Body of pancreas (tissue), 4 donors: Measurements from ENCODE around the gene ERC2. TPM values are rescaled to one million over a fixed set of nuclear protein-coding genes. Genes with fewer than 3 reads are reported as not detected.

Experiments
- ATAC-seq: fragments of 150-250 bp; one replicate; pipeline ENCODE4 v1.9.1; 2016
- DNase-seq, 4 donors: peaks; one replicate each; pipeline ENCODE4 v3.0.0-alpha.2; 2019
- H3K27ac ChIP-seq, 4 donors: fragments of 200-600 bp; sonication (generic); 1 replicate in 3 of 4; 2 replicates in 1 of 4; pipeline versions ENCODE4 v1.5.1 to v1.6.1; 2016 to 2019; ENCODE audit warnings: mild to moderate bottlenecking in 1 of 4, mixed read lengths in 1 of 4, moderate library complexity in 1 of 4
- H3K27me3 ChIP-seq, 2 donors: fragments of 200-600 bp; sonication (generic); one replicate each; pipeline ENCODE4 v1.6.0; 2016; ENCODE audit warnings: mild to moderate bottlenecking in 1 of 2
- H3K36me3 ChIP-seq, 2 donors: fragments of 200-600 bp; sonication (generic); replicated peaks in 1 of 2; 2 replicates each; pipeline ENCODE4 v1.5.1; 2016; ENCODE audit warnings: low read depth in 2 of 2; ENCODE audit not compliant: insufficient read depth in 1 of 2
- H3K4me1 ChIP-seq: fragments of 200-600 bp; sonication (generic); one replicate; pipeline ENCODE4 v1.6.0; 2016
- H3K4me3 ChIP-seq, 2 donors: fragments of 200-600 bp; sonication (generic); 1 replicate in 1 of 2; 2 replicates in 1 of 2; pipeline ENCODE4 v1.5.1; 2016 to 2019
- H3K9me3 ChIP-seq, 3 donors: fragments of 200-600 bp; sonication (generic); 1 replicate in 2 of 3; 2 replicates in 1 of 3; pipeline ENCODE4 v1.5.1; 2016
- POLR2A ChIP-seq, 3 donors: fragments of 450-650 bp; IDR thresholded peaks; one replicate each; pipeline ENCODE4 v1.6.1; 2016; ENCODE audit warnings: antibody characterized with exemption in 3 of 3, mild to moderate bottlenecking in 2 of 3
- WGBS, 2 donors: methylation state at CpG; one replicate each; pipeline ENCODE4 v1.1.5; 2017; 5-methylcytosine and 5-hydroxymethylcytosine counted together
- intact Hi-C: fragments of 100-400 bp; cut with DNase I; formaldehyde crosslinking; loops from one replicate; pipeline ENCODE4 v1.15.1; 2023
- total RNA-seq, 2 donors: library from RNA; depleted of rRNA; stranded (reverse); fragments of >200 nt; gene quantifications; one replicate each; pipeline ENCODE4 v1.1.0, GENCODE V29; 2016
- TF ChIP-seq, protein P1 (sequence below), 7 experiments: fragments of 450-650 bp in 4 of 7; fragments of 200-600 bp in 3 of 7; sonication (generic) in 3 of 7; IDR thresholded peaks; one replicate each; pipeline ENCODE4 v1.5.1; 2016 to 2019; ENCODE audit warnings: antibody characterized with exemption in 7 of 7

Gene ERC2
- total RNA-seq, 2 donors from 2014 or later, result 4.0 to 4.7 TPM

- ATAC-seq (no peak), DNase-seq (no peak)
- no peaks in the 10 kb centered on the region for H3K9me3 ChIP-seq
- H3K4me3 ChIP-seq, result no peak overlapping the region
- 87 to 88% methylated on average over 4 of the region's 4 CpGs for WGBS, 2 donors
- no peaks in the 10 kb centered on the region for H3K27me3 ChIP-seq
- H3K36me3 ChIP-seq, result no peaks in the 10 kb centered on the region
- H3K4me1 ChIP-seq, result no peaks in the 10 kb centered on the region
- intact Hi-C loops, result no loop called here
- no peak overlapping the region for H3K27ac ChIP-seq
- TF ChIP-seq, protein P1, sequence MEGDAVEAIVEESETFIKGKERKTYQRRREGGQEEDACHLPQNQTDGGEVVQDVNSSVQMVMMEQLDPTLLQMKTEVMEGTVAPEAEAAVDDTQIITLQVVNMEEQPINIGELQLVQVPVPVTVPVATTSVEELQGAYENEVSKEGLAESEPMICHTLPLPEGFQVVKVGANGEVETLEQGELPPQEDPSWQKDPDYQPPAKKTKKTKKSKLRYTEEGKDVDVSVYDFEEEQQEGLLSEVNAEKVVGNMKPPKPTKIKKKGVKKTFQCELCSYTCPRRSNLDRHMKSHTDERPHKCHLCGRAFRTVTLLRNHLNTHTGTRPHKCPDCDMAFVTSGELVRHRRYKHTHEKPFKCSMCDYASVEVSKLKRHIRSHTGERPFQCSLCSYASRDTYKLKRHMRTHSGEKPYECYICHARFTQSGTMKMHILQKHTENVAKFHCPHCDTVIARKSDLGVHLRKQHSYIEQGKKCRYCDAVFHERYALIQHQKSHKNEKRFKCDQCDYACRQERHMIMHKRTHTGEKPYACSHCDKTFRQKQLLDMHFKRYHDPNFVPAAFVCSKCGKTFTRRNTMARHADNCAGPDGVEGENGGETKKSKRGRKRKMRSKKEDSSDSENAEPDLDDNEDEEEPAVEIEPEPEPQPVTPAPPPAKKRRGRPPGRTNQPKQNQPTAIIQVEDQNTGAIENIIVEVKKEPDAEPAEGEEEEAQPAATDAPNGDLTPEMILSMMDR (IDR thresholded peaks at IDR 0.05), result no peak
- TF ChIP-seq POLR2A (IDR thresholded peaks at IDR 0.05), result no peak
Measured at GRCh38 chr3:55780913-55781312, 687.4 kb downstream of the ERC2 start.

DNA sequence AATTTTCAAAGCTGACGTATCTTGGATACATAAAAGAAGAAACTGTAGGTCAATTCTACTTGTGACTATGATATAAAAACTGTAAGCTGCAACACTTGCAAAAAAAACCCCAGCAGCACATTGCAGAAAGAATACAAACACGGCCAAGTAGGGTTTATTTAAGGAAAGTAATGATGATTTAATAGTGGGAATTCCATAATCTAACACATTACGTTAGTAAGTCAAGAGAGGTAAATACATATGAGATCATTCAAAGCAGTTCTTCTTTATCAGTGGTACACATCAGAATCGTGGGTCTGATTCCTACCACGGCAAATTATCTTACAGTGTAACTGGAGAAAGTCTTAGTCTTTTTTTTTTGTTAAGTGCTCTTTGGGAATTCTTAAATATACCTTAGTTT lies 688.7 kb downstream of the ERC2 start:
- H3K4me1 ChIP-seq, result no peaks in the 10 kb centered on the region
- H3K9me3 ChIP-seq, result no peaks in the 10 kb centered on the region
- H3K36me3 ChIP-seq, result no peaks in the 10 kb centered on the region
- 23 to 34% methylated on average over 5 of the region's 5 CpGs for WGBS, 2 donors
- H3K27me3 ChIP-seq, result no peaks in the 10 kb centered on the region
- DNase-seq (no peak), ATAC-seq (no peak)
- intact Hi-C loops, result no loop called here
- H3K27ac ChIP-seq, result no peak overlapping the region
- H3K4me3 ChIP-seq, result no peak overlapping the region
- TF ChIP-seq, protein P1 (IDR thresholded peaks at IDR 0.05), result no peak
- no peak for TF ChIP-seq POLR2A (IDR thresholded peaks at IDR 0.05)

GRCh38 chr3:55775366-55776154 lies 692.7 kb downstream of the ERC2 start:
- ATAC-seq, result no peak
- intact Hi-C loops, result no loop called here
- H3K36me3 ChIP-seq, result no peaks in the 10 kb centered on the region

DNA sequence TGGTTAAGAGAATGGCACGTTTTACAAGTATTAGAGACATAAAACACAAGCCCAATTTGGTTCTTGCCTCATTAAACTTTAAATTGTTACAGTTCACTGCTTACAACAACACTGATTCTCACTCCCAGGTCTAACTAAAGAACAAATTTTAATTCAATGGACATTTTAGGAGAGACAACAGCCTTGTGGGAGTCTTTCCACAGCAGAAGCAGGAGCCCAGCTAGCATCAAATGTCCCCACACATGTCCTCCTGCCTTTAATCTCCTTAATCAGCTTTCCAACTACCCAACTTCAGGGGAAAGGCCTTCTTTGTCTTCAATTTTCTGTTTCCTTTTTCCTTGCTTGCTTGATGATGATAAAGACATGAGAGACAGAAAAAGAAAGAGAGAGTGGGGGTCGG lies 693.4 kb downstream of the ERC2 start:
- WGBS, 2 donors, result 78 to 82% methylated on average over 2 of the region's 2 CpGs
- intact Hi-C loops, result no loop called here
- ATAC-seq, result no peak
- no peaks in the 10 kb centered on the region for H3K9me3 ChIP-seq
- no peaks in the 10 kb centered on the region for H3K27me3 ChIP-seq
- DNase-seq, result no peak
- no peaks in the 10 kb centered on the region for H3K36me3 ChIP-seq
- no peaks in the 10 kb centered on the region for H3K4me1 ChIP-seq
- TF ChIP-seq, protein P1 (IDR thresholded peaks at IDR 0.05), result no peak
- no peak for TF ChIP-seq POLR2A (IDR thresholded peaks at IDR 0.05)
- H3K4me3 ChIP-seq, result no peak overlapping the region
- H3K27ac ChIP-seq, result no peak overlapping the region

More at GRCh38 chr3:55775366-55776154, 692.7 kb downstream of the ERC2 start:
- Histone ChIP-seq H3K4me3 (no peak overlapping the region), H3K27ac (no peak overlapping the region), H3K9me3 (no peaks in the 10 kb centered on the region), H3K27me3 (no peaks in the 10 kb centered on the region), H3K4me1 (no peaks in the 10 kb centered on the region)
- no peak for DNase-seq
- TF ChIP-seq, protein P1 (IDR thresholded peaks at IDR 0.05), result no peak
- TF ChIP-seq POLR2A (IDR thresholded peaks at IDR 0.05), result no peak
- WGBS, 2 donors, result 88 to 94% methylated on average over 6 of the region's 6 CpGs

GRCh38 chr3:55771503-55771902 lies 696.8 kb downstream of the ERC2 start:
- no peak for ATAC-seq
- H3K4me1 ChIP-seq, result peaks cover 8% of the 10 kb centered on the region
- H3K36me3 ChIP-seq, result no peaks in the 10 kb centered on the region
- H3K4me3 ChIP-seq, result no peak overlapping the region
- H3K27me3 ChIP-seq, result no peaks in the 10 kb centered on the region
- no peaks in the 10 kb centered on the region for H3K9me3 ChIP-seq
- no peak overlapping the region for H3K27ac ChIP-seq
- no peak for DNase-seq
- no peak for TF ChIP-seq POLR2A (IDR thresholded peaks at IDR 0.05)
- TF ChIP-seq, protein P1 (IDR thresholded peaks at IDR 0.05), result no peak
- 80 to 100% methylated on average over 2 of the region's 2 CpGs for WGBS, 2 donors
- intact Hi-C loops, result no loop called here
